Peyer's patch (tissue), 4 donors: ENCODE measurements around the gene COMMD1.

ENCODE experiments used
- POLR2A ChIP-seq, 2 donors: fragments of 450-650 bp; IDR thresholded peaks; one replicate each; pipeline ENCODE4 v1.5.1; 2017; ENCODE audit warnings: antibody characterized with exemption in 2 of 2, mild to moderate bottlenecking in 2 of 2, moderate library complexity in 2 of 2
- TF ChIP-seq, protein P1 (sequence below), 6 experiments: fragments of 450-650 bp in 4 of 6; fragments of 200-600 bp in 2 of 6; sonication (generic) in 1 of 6; IDR thresholded peaks; one replicate each; pipeline ENCODE4 v1.5.1; 2017 to 2019; ENCODE audit warnings: antibody characterized with exemption in 6 of 6, mild to moderate bottlenecking in 3 of 6, moderate library complexity in 1 of 6

GRCh38 chr2:62119311-62119974 lies 214.0 kb downstream of the COMMD1 start:
- TF ChIP-seq, protein P1, sequence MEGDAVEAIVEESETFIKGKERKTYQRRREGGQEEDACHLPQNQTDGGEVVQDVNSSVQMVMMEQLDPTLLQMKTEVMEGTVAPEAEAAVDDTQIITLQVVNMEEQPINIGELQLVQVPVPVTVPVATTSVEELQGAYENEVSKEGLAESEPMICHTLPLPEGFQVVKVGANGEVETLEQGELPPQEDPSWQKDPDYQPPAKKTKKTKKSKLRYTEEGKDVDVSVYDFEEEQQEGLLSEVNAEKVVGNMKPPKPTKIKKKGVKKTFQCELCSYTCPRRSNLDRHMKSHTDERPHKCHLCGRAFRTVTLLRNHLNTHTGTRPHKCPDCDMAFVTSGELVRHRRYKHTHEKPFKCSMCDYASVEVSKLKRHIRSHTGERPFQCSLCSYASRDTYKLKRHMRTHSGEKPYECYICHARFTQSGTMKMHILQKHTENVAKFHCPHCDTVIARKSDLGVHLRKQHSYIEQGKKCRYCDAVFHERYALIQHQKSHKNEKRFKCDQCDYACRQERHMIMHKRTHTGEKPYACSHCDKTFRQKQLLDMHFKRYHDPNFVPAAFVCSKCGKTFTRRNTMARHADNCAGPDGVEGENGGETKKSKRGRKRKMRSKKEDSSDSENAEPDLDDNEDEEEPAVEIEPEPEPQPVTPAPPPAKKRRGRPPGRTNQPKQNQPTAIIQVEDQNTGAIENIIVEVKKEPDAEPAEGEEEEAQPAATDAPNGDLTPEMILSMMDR (IDR thresholded peaks at IDR 0.05) = no peak
- TF ChIP-seq POLR2A (IDR thresholded peaks at IDR 0.05) = no peak
